Measurements from ENCODE around the gene C1orf159.

- TF ChIP-seq CTCF (IDR thresholded peaks at IDR 0.05), result no peak
- no peak for TF ChIP-seq POLR2A (IDR thresholded peaks at IDR 0.05)
Observed at GRCh38 chr1:1073743-1074587, 41.9 kb downstream of the C1orf159 start, which contains the start of gene RNF223.
